Loucy (cell line): Measurements from ENCODE around the gene TLX3.

Source experiments
- EZH2phosphoT487 ChIP-seq: fragments of 200-600 bp; IDR thresholded peaks from 2 replicates; pipeline ENCODE4 v1.6.1; 2018; ENCODE audit warnings: antibody characterized with exemption, mild to moderate bottlenecking, moderate library complexity, borderline replicate concordance
- TF ChIP-seq, protein P1 (sequence below): fragments of 200-600 bp; sonication (generic); conservative IDR thresholded peaks from 2 replicates; pipeline ENCODE4 v1.5.1; 2014; ENCODE audit warnings: mild to moderate bottlenecking, antibody characterized with exemption, low read length

DNA sequence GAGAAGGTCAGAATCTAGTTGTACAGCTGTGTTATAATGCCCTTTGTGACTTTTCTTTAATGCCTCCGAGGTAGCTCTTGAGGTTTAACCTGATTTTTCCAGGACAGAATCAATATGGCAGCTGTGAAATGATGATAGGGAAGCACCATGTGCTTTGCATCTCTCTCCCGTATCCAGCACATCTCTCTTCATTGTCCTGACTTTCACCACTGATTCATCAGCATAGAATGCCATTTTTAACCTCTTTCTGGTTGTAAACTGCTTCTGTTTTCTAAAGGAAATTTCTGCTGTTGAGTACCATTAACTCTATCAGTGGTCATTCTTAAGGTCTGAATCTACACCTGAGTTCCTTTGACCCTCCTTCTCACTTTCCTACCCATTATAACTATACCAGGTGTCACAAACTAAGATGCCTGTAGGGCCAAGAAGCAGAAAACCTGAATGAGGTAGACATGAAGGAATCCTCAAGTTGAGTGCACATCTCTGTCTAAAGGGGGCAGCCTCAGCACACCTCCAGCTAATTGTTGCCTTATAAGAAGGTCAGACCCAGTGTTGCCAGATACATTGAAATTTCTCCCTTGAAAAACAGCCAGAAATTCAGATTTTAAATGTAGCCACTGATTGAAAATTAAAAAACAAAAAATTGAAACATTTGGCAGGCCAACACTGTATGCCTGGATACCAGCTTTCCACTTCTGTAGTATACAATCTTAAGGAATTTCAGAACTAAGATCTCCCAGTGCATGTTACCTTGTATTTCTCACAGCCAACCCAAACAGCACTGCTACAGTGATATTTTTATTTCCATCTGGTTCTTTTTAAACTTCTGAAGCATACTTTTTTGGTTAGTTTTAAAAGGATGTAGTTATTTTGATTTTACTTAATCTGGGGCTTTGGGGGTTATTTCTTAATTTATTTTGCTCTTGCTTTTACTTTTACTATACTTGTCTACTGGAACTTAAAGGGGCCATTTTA is 35.8 kb upstream of the TLX3 start:
- TF ChIP-seq, protein P1, sequence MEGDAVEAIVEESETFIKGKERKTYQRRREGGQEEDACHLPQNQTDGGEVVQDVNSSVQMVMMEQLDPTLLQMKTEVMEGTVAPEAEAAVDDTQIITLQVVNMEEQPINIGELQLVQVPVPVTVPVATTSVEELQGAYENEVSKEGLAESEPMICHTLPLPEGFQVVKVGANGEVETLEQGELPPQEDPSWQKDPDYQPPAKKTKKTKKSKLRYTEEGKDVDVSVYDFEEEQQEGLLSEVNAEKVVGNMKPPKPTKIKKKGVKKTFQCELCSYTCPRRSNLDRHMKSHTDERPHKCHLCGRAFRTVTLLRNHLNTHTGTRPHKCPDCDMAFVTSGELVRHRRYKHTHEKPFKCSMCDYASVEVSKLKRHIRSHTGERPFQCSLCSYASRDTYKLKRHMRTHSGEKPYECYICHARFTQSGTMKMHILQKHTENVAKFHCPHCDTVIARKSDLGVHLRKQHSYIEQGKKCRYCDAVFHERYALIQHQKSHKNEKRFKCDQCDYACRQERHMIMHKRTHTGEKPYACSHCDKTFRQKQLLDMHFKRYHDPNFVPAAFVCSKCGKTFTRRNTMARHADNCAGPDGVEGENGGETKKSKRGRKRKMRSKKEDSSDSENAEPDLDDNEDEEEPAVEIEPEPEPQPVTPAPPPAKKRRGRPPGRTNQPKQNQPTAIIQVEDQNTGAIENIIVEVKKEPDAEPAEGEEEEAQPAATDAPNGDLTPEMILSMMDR, result peak; percentile 66
- TF ChIP-seq EZH2phosphoT487, result no peak
